Right lobe of liver (tissue), 4 donors: ENCODE data around the gene ORC4.

Experiments used
- POLR2A ChIP-seq: fragments of 450-650 bp; IDR thresholded peaks from one replicate; pipeline ENCODE4 v1.6.1; 2017; ENCODE audit warnings: antibody characterized with exemption, mild to moderate bottlenecking
- TF ChIP-seq, protein P1 (sequence below), 4 donors: fragments of 200-600 bp in 3 of 4; fragments of 450-650 bp in 1 of 4; IDR thresholded peaks; one replicate each; pipeline versions ENCODE4 v1.5.1 to v1.8.0; 2016 to 2022; ENCODE audit warnings: antibody characterized with exemption in 4 of 4, mild to moderate bottlenecking in 2 of 4
- donor health status: DM: no; HTN: no; CAD: no.
- donor health status: DM: no; HTN: no; CAD: no.
- donor health status: DM: no; HTN: yes; CAD: no.

DNA sequence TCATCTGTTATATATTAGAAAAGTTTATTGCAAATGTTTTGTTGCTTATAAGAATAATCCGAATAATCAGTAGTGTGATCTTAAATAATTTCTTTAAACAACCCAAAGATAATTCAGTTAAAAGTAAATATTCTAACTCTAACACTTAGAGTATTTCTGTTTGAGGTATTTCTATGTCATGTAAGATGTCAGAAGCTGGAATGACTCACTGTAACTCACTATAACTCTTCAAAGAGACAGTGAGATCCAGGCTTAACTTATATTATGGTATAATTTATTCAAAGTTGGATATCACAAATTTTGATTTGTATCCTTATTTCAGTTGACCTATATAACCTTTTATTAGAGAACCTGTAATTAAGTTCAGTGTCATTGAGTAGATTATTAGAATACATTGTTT lies 7.3 kb upstream of the ORC4 start:
- TF ChIP-seq, protein P1, sequence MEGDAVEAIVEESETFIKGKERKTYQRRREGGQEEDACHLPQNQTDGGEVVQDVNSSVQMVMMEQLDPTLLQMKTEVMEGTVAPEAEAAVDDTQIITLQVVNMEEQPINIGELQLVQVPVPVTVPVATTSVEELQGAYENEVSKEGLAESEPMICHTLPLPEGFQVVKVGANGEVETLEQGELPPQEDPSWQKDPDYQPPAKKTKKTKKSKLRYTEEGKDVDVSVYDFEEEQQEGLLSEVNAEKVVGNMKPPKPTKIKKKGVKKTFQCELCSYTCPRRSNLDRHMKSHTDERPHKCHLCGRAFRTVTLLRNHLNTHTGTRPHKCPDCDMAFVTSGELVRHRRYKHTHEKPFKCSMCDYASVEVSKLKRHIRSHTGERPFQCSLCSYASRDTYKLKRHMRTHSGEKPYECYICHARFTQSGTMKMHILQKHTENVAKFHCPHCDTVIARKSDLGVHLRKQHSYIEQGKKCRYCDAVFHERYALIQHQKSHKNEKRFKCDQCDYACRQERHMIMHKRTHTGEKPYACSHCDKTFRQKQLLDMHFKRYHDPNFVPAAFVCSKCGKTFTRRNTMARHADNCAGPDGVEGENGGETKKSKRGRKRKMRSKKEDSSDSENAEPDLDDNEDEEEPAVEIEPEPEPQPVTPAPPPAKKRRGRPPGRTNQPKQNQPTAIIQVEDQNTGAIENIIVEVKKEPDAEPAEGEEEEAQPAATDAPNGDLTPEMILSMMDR (IDR thresholded peaks at IDR 0.05): no peak
- no peak for TF ChIP-seq POLR2A
